HG03139 (cell line): ENCODE measurements around the gene ADAMTSL1.

Experiments used
- ATAC-seq: cut with Tn5 transposase; IDR thresholded peaks from one replicate; pipeline ENCODE4 v1.9.1; 2021; ENCODE audit not compliant: unreplicated experiment

Gene ADAMTSL1

DNA sequence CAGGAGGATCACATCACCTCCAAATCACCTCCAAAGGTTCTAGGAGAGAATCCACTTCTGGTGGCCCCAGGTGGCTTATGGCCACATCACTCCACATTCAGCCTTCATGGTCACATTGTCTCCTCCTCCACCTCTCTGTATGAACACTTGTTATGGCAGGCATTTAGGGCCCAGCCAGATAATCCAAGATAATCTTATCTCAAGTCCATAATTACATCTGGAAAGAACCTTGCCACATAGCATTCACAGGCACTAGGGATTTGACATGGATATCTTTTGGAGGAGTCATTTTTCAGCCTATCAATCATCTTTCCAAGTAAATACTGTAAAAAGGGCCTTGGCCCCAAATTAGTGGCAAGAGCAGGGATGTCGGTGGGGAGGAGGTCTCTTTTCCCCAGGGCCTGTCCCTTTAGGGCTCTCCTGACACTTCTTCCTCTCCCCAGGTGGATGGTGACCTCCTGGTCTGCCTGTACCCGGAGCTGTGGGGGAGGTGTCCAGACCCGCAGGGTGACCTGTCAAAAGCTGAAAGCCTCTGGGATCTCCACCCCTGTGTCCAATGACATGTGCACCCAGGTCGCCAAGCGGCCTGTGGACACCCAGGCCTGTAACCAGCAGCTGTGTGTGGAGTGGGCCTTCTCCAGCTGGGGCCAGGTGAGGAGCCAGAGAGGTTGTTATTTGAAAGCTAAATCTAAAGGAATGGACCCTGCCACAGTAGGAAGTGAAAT, 418.2 kb downstream of the ADAMTSL1 start:
- no peak for ATAC-seq

DNA sequence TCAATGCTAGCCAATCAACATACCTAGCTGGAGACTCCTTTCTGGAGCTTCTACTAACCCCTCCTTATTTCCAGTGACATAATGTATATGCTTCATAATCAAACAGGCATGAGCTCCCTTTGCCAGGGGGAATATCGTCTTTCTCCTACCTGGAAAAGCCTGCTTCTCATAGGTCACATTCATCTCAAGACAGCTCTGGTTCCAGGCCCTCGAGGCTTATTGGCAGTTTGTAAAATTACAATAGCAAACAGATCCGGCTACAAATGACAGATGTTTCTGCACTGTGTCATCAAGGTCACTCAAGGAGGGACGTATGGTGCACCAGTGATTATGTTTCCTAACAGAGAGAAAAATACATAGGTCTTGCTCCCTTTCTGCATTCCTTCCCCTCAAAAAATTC, 419.1 kb downstream of the ADAMTSL1 start:
- ATAC-seq: no peak

DNA sequence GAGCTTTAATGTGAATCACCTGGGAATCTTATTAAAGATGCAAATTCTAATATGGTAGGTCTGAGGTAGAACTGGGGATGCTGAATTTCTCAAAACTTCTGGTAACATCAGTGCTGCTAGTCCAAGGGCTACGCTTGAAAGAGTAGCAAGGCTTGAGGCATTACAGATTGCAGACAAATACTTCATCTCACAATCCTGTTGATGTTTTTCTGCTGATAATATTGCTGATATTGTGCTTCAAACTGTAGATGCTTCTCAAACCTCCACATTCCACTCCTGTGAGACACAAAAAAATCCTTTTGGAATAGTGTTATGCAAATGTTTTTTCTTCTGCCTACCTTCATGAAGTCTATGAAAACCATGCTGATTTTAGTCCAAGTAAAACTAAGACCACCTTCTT, 419.5 kb downstream of the ADAMTSL1 start:
- no peak for ATAC-seq

DNA sequence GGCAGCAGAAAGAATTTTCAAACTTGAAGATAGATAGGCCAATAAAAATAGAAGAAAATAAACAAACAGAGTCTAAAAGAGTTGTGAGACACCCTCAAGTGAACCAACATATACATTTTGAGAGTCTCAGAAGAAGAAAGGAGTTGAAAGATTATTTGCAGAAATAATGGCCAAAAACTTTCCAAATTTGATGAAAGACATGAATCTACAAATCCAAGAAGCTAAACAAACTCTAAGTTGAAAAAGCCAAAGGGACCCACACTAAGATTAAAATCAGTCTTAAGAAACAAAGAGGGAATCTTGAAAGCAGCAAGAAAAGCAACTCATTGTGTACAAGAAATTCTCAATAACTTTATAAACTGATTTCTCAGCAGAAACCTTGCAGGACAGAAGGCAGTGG, 422.1 kb downstream of the ADAMTSL1 start:
- no peak for ATAC-seq

DNA sequence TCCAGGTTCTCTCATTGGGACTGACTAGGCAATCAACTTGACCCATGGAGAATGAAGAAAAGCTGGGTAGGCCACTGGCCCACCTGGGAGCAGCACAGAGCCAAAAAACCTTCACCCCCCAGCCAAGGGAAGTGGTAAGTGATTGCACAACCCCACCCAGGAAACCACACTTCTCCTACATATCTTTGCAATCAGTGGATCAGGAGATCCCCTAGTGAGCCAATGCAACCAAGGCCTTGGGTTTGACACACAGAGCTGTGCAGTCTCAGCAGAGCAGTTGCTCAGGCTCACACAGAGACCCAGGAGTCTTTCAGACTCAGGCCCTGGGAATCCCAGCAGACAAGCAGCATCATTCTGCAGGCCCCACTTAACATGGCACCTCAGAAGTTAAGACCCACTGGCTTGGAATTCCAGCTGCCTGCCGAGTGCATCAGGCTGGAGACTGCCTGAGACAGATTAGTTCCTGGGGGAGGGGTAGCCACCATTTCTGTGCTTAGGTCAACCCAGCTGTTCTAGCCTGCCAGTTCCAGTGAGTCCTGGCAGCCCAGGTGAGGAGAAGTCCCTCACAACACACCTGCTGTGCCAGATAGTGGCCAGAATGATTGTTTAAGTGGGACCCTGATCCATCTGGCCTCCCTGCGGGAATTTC, 422.7 kb downstream of the ADAMTSL1 start:
- no peak for ATAC-seq

DNA sequence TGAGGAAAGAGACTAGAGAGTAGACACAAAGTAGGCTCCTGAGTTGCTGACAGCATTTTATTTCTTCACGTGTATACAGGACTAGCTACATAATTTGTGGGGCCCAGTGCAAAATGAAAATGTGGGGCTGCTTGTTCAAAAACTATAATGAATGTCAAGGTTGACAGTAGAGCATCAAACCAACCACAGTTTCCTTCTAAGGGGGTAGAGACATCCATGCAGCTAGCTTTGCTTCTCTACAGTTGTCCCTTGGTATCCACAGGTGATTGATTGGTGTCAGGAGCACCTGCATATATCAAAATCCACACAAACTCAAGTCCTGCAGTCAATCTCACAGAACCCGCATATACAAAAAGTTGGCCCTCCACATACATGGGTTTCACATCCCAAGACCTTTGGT, 429.5 kb downstream of the ADAMTSL1 start:
- no peak for ATAC-seq

DNA sequence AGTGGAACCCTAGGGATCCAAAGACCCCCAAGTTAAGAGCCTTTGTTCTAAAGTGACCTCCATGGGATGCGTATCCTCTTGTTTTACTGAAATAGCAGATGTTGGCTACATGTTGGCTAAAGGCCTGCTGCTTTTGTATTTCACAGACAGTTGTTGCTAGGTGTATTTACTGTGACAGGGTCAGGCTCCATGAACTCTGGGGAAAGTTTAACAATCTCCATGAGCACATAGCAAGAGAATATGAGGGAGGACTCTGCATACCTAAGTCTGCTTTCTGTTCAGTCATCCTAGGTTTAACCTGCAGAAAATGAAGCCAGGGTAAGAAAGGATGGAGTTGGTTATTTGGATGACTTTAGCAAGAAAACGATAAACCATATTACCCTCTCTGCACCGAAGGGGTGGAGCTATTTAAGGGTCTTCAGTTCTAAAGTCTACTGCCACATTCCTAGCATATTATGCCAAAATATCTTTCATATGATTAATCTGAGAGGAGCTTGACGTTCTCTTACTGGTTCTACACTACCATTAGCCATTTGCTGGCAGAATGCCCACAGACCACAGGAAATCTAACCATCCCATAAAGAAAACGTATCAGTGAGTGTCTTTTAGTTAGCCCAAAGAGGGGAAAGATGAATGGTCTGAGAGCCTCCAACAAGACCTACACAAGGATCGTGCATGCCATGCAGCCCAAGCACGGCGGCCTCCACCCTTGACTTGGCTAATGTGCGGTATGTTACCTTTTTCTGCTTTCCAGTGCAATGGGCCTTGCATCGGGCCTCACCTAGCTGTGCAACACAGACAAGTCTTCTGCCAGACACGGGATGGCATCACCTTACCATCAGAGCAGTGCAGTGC, 431.3 kb downstream of the ADAMTSL1 start:
- no peak for ATAC-seq

DNA sequence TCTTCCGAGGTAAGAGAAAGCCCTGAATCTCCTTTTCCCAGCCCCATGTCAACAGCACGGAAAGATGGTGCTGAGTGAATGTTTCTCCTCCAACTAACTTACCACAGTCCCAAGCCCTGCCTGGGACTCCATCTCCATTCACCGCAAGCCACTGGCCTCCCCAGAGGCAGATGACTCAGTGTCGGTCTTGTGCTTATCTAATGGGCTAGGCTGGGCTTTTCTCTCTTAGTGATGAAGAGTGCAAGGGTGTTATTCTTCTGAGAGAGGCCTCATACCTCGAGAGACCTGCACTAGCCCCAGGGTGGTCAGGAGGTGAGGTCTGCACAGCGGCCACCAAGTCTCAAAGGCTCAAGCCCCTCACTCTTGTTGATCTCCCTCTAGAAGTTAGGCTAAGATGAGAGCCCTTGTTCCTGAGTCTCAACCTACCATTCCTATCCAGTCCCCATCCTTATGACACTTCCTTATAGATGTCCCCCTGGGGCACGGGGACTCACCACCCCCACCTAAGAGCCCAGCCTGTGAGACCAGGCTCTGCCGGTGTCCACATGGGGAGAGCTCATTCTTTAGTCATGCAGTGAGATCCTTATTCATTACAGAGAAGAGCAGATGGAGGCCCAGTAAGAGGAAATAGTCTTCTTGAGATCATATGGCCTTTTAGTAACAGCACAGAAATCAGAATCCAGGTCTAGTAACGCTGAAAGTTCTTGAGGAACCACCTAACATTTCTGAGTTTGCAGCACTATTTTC, 432.1 kb downstream of the ADAMTSL1 start:
- no peak for ATAC-seq

DNA sequence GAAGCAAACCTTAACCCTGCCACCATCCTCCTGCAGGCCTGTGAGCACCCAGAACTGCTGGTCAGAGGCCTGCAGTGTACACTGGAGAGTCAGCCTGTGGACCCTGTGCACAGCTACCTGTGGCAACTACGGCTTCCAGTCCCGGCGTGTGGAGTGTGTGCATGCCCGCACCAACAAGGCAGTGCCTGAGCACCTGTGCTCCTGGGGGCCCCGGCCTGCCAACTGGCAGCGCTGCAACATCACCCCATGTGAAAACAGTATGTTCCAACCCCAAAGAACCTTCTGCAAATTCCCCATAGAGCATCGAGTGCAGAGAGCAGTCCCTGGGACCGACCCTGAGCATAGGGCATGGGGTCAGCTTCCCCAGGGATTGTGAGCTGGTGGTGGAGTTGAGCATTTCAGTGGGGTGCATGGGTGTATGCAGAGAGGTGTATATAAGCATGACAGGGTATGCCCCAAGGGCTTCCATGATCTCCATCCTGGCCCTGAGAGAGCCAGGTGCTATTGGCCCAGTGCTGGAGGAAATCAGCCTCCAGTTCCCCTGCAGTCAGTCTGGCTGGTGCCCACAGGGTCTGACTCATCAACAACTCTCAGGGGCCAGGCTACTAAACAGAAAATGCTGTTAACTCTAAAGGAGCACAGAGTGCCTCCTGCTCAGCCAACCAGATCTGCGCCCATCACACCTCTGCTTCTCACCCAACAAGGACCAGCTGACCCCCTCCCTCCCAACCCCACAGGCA, 432.9 kb downstream of the ADAMTSL1 start:
- no peak for ATAC-seq

DNA sequence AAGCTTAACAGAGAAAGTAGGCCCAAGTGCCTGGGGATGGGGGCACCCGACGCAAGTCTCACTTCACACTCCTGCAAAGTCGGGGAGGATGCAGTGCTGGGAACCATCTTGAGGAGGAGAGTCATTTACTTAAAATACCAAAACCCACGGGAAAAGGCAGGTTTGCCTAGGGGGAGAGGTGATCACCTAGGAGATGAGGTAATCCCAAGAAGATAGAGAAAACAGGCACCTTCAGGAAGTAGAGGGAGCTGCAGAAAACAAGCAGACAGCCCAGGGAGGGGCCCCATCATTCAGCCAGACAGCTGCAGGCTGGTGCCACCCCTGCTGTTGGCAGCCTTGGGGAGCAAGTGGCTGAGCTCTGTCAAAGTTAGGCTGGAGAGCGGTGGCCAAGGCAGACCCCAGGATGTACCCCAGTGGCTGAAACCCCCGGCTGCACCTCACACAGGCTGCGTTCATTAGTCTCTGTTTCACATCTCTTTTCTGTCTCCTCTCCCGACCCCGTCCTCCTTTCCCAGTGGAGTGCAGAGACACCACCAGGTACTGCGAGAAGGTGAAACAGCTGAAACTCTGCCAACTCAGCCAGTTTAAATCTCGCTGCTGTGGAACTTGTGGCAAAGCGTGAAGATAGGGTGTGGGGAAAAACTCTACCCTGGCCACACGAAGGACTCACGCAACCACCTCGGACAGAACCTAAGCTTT, 434.1 kb downstream of the ADAMTSL1 start:
- ATAC-seq: no peak

DNA sequence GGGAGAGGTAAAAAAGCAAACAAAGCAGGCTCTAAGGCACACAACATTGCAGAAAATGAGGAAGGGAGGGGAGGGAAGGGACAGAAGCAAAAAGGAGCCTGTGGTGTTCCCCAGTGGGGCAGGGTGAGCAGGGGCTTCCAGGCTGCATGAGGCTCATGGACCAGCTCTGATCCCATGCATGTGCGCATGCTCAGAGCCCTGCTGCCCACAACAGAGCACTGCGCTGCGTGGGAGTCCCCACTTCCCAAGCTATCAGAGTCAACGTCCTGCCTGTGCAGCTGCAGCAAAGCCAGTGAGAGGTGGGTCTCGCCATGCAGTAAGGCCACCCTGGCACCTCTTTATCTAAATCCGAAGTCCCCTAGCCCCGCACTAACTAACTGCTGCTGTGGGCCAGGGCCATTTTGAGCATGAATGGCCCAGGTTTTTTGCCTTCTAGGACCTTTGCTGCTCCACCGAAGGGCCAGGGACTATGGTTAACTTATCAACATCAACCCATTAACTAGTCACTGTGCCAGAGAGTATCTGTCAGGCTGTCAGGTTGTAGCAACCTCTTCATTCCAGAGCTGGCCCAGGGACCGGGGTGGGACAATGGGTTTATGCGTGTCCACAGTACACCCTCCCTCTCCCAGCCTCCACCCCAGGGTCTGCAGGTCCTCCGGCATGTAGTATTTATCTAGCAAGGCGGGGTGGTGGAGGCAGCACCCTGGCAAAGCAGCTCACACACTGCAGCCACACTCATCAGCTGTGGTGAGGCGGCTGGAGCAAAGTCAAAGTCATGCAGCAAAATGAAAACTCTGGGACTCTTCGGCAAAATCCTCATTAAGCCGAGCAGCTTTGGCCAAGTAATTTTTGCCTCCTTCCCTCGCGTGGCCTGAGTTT, 435.4 kb downstream of the ADAMTSL1 start:
- ATAC-seq: no peak

DNA sequence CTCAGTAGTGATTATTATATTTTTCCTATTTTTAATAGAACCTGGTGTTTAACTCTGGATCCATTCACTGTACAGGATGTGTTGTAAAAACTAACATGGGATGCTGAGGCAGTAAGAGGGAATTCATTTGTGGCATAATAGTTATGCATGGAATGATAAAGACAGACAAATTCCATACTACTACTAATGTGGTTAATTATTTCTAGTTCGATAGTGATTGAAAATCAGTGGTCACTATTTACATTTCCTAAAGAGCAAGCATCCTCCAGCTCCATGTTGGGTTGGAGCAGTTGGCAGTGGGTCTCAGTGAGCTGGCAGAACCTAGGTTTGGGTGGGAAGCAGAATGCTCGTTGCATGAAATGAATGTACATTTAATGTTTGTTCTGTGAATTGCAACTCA, 436.5 kb downstream of the ADAMTSL1 start:
- no peak for ATAC-seq

DNA sequence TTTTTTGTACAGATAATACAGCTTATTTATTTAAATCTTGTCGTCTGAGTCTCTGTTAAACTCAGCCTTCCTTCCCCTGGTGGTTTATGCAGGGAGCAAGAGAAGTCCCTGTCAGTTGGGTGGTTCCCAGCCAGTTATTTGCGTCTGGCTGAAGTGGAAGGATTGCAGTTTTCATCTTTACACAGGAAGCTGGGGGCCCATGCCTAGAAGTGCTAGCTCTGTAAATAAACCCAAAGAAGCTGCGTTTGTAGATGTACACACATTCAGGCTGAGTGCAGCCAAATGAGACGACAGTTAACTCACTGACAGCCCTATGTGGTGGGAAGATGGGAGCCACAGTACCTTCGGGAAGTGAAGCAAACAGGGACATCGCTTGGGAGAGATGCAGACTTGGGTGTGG, 437.0 kb downstream of the ADAMTSL1 start:
- ATAC-seq: no peak

DNA sequence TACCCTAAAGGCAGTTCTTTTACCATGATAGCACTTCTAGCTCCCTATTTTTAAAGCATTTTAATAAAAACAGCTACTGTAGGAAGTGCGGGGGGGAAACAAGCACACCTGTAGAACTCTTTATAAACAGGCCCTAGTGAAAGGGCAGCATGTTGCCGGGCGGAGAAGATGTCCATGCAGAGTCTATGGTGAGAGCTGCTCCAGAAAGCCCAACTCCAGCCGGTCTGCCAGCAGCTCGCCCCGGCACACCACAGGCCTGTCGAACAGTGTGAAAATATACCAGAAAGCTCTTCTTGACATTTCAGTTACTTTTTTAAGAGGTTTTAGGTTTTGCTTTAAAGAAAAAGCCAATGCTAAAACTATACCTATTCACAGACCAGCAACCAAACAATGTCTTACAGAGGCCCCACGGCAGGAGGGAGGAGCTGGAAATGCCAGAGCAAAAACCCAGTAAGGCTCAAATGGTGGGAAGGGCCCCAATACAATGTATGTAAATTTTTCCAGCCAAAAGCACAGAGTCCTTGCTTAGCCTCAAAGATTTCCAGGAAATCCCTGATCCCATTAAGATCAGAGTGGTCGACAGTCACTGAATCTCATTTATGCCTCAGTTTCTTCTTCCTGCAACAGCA, 437.9 kb downstream of the ADAMTSL1 start:
- ATAC-seq: no peak

DNA sequence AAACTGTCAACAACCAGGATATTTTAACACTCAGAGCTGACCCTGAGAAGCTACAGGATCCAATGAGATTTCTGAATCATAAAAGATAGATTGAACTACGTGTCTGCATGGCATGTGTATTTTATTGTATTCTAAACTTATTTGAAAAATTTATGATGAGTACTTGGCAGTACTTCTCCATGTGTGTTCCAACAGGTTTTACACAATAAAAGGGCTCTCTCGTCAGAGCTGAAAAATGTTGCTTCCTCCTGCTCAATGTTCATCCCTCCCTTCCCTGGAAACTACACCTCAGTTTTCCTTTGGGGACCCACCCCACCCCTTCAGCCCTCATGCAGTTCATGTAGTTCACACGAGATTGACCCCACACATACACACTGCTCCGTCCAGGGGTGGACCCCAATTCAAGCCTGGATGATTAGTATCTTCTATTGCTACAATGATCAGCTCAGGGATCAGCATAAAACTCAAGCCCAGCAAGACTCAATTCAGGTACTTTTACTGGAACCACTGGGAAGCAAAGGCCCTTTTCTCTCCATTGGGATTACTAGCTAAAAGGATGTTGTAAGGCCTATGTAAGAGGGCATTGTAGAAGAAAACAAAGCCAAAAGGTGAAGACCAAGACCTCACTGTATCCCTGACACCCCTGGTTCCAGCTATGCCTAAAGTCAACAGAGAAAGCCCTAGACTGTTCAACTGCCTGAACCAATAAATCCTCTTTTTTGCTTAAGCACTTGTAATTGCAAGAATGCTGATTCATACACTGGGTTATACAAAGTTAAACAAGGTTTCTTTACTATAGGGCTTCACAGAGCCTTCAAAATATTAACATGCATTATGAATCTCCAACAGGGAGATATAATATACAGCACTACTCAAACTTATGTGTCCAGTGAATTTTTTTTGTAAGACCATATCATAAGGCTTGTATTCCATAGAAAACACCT, 446.5 kb downstream of the ADAMTSL1 start:
- ATAC-seq: no peak

DNA sequence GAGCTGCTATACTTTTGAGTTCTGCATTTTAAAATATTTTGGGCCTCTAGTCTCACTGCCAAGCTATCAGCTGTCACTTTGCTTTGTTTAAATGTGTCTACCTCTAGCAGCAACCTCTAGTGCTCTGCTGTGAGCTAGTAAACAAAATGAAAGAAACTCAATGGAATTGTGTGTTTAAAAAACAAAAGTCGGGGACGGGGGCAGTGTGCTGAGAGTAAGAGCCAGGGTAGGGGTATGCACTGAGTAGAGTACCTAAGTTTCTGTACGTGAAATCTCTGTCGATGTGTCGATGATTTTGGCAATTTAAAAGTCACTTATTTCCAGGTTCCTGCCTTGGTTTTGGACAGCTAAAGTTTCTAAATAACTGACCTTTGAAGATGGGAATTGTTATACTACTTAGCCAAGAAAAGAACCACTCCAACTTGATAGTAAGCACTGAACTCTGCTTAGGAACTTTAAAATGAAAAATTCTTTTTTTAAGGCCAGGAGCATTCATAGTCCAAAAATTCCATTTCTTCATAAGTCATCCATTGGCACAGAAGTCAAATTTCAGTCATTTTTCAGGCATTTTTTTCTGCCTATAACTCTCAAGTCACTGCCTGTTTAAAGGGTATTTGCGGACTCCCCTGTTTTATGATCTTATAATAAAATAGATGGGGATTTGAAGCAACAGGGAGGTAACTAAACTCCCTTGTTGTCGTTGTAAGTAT, 447.6 kb downstream of the ADAMTSL1 start:
- no peak for ATAC-seq
